Measurements from ENCODE around the gene RERG.

The RERG gene

GRCh38 chr12:15216036-15216889, 5.0 kb downstream of the RERG start:
- TF ChIP-seq CTCF (IDR thresholded peaks at IDR 0.05) = no peak

GRCh38 chr12:15214851-15215601, 6.2 kb downstream of the RERG start:
- Histone ChIP-seq H3K4me3 (ENCODE audit: low read depth in 1 of 2, low read length in 1 of 2) (no peak overlapping the region), H3K36me3 (no peaks in the 10 kb centered on the region), H3K27me3 (peaks cover 70% of the 10 kb centered on the region), H3K27ac (no peak overlapping the region), H3K9me3 (no peaks in the 10 kb centered on the region), H3K4me1 (ENCODE audit: control insufficient read depth in 1 of 2, insufficient read depth in 1 of 2, low read depth in 1 of 2, low read length in 1 of 2) (no peaks in the 10 kb centered on the region)
- no peak for TF ChIP-seq CTCF (IDR thresholded peaks at IDR 0.05)

More at GRCh38 chr12:15216036-15216889, 5.0 kb downstream of the RERG start:
- no peaks in the 10 kb centered on the region for H3K9me3 ChIP-seq
- H3K4me3 ChIP-seq (ENCODE audit: low read depth in 1 of 2, low read length in 1 of 2) = no peak overlapping the region
- no peaks in the 10 kb centered on the region for H3K36me3 ChIP-seq
- H3K27me3 ChIP-seq = peaks cover 73% of the 10 kb centered on the region
- H3K4me1 ChIP-seq (ENCODE audit: control insufficient read depth in 1 of 2, insufficient read depth in 1 of 2, low read depth in 1 of 2, low read length in 1 of 2) = peaks cover 0 to 4% of the 10 kb centered on the region in 2 experiments
- H3K27ac ChIP-seq = no peak overlapping the region

DNA sequence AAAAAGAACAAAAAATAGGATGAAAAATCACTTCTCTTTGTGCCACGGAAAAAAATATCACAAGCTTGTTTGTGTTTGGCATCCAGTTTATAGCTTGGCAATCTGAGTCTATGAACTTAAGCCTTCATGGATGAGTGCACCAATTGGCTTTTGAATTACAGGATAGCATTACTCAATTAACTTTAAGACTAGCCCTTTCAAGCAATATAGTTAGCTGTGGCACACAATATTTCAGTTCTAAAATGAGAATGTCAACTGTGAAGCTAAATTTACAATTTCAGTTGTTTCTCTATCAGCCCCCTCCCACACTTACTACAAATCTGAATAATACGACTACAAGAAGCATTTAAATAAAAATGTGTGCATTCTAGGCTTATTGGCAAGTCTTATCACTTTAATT, 8.3 kb downstream of the RERG start:
- H3K4me3 ChIP-seq (ENCODE audit: low read depth in 1 of 2, low read length in 1 of 2) = no peak overlapping the region
- no peaks in the 10 kb centered on the region for H3K9me3 ChIP-seq
- H3K27ac ChIP-seq = no peak overlapping the region
- TF ChIP-seq CTCF (IDR thresholded peaks at IDR 0.05) = no peak
- H3K36me3 ChIP-seq = no peaks in the 10 kb centered on the region
- H3K27me3 ChIP-seq = peaks cover 62% of the 10 kb centered on the region
- H3K4me1 ChIP-seq (ENCODE audit: control insufficient read depth in 1 of 2, insufficient read depth in 1 of 2, low read depth in 1 of 2, low read length in 1 of 2) = no peaks in the 10 kb centered on the region

GRCh38 chr12:15209782-15210181, 11.4 kb downstream of the RERG start:
- no peak for TF ChIP-seq CTCF (IDR thresholded peaks at IDR 0.05)
- H3K9me3 ChIP-seq = no peaks in the 10 kb centered on the region
- no peak overlapping the region for H3K27ac ChIP-seq
- no peaks in the 10 kb centered on the region for H3K4me1 ChIP-seq (ENCODE audit: control insufficient read depth in 1 of 2, insufficient read depth in 1 of 2, low read depth in 1 of 2, low read length in 1 of 2)
- no peaks in the 10 kb centered on the region for H3K36me3 ChIP-seq
- H3K27me3 ChIP-seq = peaks cover 41% of the 10 kb centered on the region
- H3K4me3 ChIP-seq (ENCODE audit: low read depth in 1 of 2, low read length in 1 of 2) = no peak overlapping the region

DNA sequence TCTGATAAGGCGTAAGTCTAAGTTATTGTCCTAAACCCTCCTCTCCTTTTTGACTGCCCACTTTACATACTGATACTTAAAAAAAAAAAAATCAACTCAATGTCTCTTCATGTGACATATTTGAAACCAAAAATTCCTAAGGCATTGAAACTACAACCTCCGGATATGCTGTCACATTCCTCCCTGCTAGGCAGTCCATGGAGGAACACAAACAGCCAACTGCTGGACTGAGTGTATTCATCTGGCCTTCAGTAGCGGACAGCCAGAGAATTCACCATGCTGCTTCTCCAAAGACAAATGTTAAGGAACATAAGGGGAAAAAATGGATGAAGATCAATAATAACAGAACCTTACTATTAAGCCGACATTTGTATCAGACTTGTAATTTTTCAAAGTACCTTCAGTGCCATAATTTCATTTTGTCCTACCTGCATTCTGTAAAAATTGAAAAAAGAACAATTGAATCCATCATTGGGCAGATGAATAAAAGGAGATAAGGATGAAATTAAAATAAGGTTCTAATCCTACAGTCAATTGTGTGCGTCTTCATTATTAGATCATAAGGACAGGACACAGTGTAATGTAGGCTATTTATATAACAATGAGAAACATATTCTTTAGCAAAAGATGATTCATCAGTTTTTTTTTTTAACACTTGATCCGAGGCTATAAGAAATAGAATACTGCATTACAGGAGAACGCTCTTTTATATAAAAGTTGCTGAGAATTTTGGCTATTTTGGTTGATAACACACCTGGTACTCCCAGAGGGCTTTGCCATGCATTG, 12.2 kb downstream of the RERG start:
- H3K27ac ChIP-seq = no peak overlapping the region
- H3K36me3 ChIP-seq = no peaks in the 10 kb centered on the region
- no peak overlapping the region for H3K4me3 ChIP-seq (ENCODE audit: low read depth in 1 of 2, low read length in 1 of 2)

More for the DNA sequence above, 12.2 kb downstream of the RERG start:
- Histone ChIP-seq H3K9me3 (no peaks in the 10 kb centered on the region), H3K4me1 (ENCODE audit: control insufficient read depth in 1 of 2, insufficient read depth in 1 of 2, low read depth in 1 of 2, low read length in 1 of 2) (no peaks in the 10 kb centered on the region), H3K27me3 (peaks cover 33% of the 10 kb centered on the region)
- no peak for TF ChIP-seq CTCF (IDR thresholded peaks at IDR 0.05)

Data from neutrophil (primary cell).